Gastrocnemius medialis (tissue), 4 donors: ENCODE results near the gene DENND4B.

Experiments used
- CTCF ChIP-seq, 5 experiments: fragments of 450-650 bp in 3 of 5; fragments of 200-600 bp in 2 of 5; sonication (generic) in 2 of 5; IDR thresholded peaks in 4 of 5; conservative IDR thresholded peaks in 1 of 5; 1 replicate in 4 of 5; 2 replicates in 1 of 5; pipeline ENCODE4 v1.5.1; 2016 to 2019; ENCODE audit warnings: antibody characterized with exemption in 5 of 5, mild to moderate bottlenecking in 3 of 5, moderate library complexity in 3 of 5
- POLR2A ChIP-seq, 2 donors: fragments of 450-650 bp; IDR thresholded peaks; one replicate each; pipeline ENCODE4 v1.6.1; 2017; ENCODE audit warnings: antibody characterized with exemption in 2 of 2, mild to moderate bottlenecking in 2 of 2, moderate library complexity in 2 of 2

- TF ChIP-seq POLR2A (IDR thresholded peaks at IDR 0.05) (no peak), CTCF (IDR thresholded peaks at IDR 0.05 in 4 of 5, conservative IDR thresholded peaks at IDR 0.05 in 1 of 5) (no peak)
Observed at GRCh38 chr1:153937331-153937730, 9.2 kb downstream of the DENND4B start.
